Activated T-helper 2 cell treated with anti-CD3 and anti-CD28 coated beads, Interferon-gamma antibody, Interleukin-2, Interleukin-4, amounts not matched to agents 10 μg/mL and 5 μg/mL and 100 μg/mL, durations not matched to agents 14 hours and 24 hours and 36 hours (primary cell): ENCODE data around the gene UBE2R2. TPM values are rescaled to one million over a fixed set of nuclear protein-coding genes. Genes with fewer than 3 reads are reported as not detected.
A peak's percentile ranks its signal among the peaks of the same experiment; 100 is the strongest.
"Not testable (repeated sequence)": the region's sequence is repeated elsewhere in the genome, so short reads cannot be mapped to it uniquely, and the experiment has no call there.

Experiments used
- DNase-seq: peaks from one replicate; pipeline ENCODE4 v3.0.0; 2021; ENCODE audit warnings: low spot score
- H3K27ac Mint-ChIP-seq: one replicate; pipeline ENCODE4 v1.8.0; 2021; ENCODE audit warnings: mixed read lengths
- H3K27me3 Mint-ChIP-seq: one replicate; pipeline ENCODE4 v1.8.0; 2021; ENCODE audit warnings: low read depth, mixed read lengths
- H3K36me3 Mint-ChIP-seq: one replicate; pipeline ENCODE4 v1.8.0; 2021; ENCODE audit warnings: low read depth, mixed read lengths
- H3K4me1 Mint-ChIP-seq: one replicate; pipeline ENCODE4 v1.8.0; 2021; ENCODE audit warnings: low read depth, mixed read lengths
- H3K4me3 Mint-ChIP-seq: one replicate; pipeline ENCODE4 v1.8.0; 2021; ENCODE audit warnings: low read depth, mild to moderate bottlenecking, moderate library complexity, mixed read lengths
- H3K9me3 Mint-ChIP-seq: one replicate; pipeline ENCODE4 v1.8.0; 2021; ENCODE audit warnings: mixed read lengths
- intact Hi-C: fragments of 100-400 bp; cut with micrococcal nuclease; formaldehyde crosslinking; loops from one replicate; pipeline ENCODE4 v1.15.1; 2023
- total RNA-seq: library from RNA; stranded (reverse); gene quantifications from 2 replicates; pipeline ENCODE4 v1.2.3, GENCODE V29; 2022

UBE2R2 gene
- total RNA-seq, 1 donor from 2014 or later: 44.1 TPM

DNA sequence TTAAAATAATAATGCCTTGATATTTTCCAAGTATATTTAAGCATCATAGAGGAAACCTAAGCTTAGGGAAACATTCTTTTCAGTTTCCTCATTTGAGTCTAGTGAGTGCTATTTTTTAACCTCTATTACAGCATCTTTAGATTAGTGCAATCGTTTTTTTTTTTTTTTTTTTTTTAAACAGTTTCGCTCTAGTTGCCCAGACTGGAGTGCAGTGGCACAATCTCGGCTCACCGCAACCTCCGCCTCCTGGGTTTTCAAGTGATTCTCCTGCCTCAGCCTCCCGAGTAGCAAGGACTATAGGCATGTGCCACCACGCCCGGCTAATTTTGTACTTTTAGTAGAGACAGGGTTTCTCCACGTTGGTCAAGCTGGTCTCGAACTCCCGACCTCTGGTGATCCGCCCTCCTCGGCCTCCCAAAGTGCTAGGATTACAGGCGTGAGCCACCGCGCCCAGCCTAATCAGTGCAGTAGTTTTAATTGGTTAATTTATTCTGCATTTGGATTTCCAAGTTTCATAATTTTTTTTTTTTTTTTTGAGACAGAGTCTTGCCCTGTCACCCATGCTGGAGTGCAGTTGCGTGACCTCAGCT is 12.8 kb downstream of the UBE2R2 start:
- DNase-seq, H3K4me1 Mint-ChIP-seq, intact Hi-C loops, H3K27ac Mint-ChIP-seq, H3K9me3 Mint-ChIP-seq, H3K4me3 Mint-ChIP-seq, H3K27me3 Mint-ChIP-seq: not testable (repeated sequence)
- H3K36me3 Mint-ChIP-seq: peaks cover 15% of the 10 kb centered on the region

DNA sequence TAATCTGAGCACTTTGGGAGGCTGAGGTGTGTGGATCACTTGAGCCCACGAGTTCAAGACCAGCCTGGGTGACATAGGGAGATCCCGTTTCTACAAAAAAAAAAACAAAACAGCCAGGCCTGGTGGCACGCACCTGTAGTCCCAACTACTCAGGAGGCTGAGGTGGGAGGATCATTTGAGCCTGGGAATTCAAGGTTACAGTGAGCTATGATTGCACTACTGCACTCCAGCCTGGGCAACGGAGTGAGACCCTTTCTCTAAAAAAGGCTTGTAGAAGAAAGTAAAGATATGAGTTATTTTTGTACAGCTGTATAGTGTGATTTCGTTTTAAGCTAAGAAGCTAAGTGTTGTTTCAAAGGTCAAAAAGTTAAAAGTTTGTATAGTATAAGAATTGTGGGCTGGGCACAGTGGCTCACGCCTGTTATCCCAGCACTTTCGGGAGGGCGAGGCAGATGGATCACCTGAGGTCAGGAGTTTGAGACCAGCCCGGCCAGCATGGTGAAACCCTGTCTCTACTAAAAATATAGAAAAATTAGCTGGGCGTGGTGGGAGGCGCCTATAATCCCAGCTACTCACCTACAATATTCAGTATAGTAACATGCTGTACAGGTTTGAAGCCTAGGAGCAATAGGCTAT is 18.8 kb downstream of the UBE2R2 start:
- peaks cover 13% of the 10 kb centered on the region for H3K4me1 Mint-ChIP-seq
- no peak overlapping the region for H3K4me3 Mint-ChIP-seq
- intact Hi-C loops: no loop called here

DNA sequence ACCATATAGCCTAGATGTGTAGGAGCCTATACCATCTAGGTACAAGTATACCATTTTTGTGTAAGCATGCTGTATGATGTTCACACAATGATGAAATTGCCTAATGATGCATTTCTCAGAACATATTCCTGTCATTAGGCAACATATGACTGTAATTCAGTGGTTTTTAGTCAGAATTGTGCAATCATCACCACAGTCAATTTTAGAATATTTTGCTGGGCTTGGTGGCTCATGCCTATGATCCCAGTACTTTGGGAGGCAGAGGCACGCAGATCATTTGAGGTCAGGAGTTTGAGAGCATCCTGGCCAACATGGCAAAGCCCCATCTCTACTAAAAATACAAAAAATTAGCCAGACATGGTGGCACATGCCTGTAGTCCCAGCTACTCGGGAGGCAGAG is 19.3 kb downstream of the UBE2R2 start:
- H3K27ac Mint-ChIP-seq, H3K4me3 Mint-ChIP-seq, H3K27me3 Mint-ChIP-seq, DNase-seq, H3K9me3 Mint-ChIP-seq, H3K36me3 Mint-ChIP-seq, intact Hi-C loops: not testable (repeated sequence)
- peaks cover 13% of the 10 kb centered on the region for H3K4me1 Mint-ChIP-seq

More for the DNA sequence above, 18.8 kb downstream of the UBE2R2 start:
- Mint-ChIP-seq H3K36me3 (no peaks in the 10 kb centered on the region), H3K27me3 (no peaks in the 10 kb centered on the region), H3K9me3 (no peaks in the 10 kb centered on the region), H3K27ac (peak overlapping the region; percentile 42)
- no peak for DNase-seq

DNA sequence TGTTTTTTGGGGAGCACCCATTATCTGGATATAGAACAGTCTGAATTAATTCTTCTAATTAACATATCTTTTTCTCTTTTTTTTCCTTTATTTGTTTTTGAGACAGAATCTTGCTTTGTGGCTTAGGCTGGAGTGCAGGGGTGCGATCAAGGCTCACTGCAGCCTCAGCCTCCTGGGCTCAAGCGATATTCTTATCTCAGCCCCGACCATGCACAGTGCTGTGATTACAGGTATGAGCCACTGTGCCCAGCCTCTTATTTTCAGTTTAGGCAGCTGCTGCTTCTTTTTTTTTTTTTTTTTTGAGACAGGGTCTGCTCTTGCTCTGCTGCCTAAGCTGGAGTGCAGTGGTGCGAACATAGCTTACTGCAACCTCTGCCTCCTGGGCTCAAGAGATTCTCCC is 20.2 kb downstream of the UBE2R2 start:
- Mint-ChIP-seq H3K36me3 (no peaks in the 10 kb centered on the region), H3K4me1 (peaks cover 13% of the 10 kb centered on the region), H3K27me3 (no peaks in the 10 kb centered on the region), H3K9me3 (no peaks in the 10 kb centered on the region), H3K4me3 (no peak overlapping the region), H3K27ac (no peak overlapping the region)
- DNase-seq: no peak
- intact Hi-C loops: no loop called here

DNA sequence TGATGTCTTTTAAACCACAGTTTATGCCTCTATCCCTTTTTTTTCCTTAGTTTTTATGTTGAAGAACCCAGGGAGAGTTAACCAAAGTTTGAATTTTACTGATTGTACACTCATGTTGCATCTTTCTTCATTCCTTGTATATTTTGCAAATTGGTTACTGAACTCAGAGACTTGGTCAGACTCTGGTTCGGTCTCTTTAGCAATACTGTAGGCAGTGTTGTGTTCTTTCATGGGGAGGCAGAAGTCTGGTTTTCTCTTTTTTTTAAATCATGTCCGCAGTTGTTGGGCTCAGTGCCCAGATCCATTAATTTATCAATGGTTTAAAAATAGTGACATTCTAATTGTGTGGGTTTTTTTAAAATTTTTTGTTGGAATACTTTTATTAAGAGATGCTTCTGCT is 23.4 kb downstream of the UBE2R2 start:
- DNase-seq: no peak
- intact Hi-C loops: no loop called here
- Mint-ChIP-seq H3K4me3 (no peak overlapping the region), H3K36me3 (no peaks in the 10 kb centered on the region), H3K27me3 (no peaks in the 10 kb centered on the region), H3K4me1 (peaks cover 16% of the 10 kb centered on the region), H3K27ac (no peak overlapping the region), H3K9me3 (no peaks in the 10 kb centered on the region)

DNA sequence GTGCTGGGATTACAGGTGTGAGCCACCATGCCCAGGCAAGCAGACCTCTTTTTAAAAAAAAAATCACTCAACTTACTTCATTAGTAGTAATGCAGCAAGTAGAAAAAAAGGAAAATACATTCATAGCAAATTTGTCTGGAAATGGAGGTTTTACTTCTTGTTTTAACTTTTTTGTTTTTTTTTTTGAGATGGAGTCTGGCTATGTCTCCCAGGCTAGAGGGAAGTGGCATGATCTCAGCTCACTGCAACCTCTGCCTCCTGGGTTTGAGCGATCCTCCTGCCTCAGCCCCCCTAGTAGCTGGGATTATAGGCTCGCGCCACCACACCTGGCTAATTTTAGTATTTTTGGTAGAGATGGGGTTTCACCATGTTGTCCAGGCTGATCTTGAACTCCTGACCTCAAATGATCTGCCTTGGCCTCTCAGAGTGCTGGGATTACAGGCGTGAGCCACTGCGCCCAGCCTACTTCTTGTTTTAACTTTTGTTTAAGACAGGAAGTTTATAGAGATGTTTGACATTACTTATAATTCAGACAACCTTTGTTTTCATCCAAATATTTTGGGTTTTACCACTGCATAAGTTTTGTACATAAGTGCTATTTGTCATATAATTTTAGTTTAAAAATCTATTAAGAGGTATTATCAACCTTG is 26.5 kb downstream of the UBE2R2 start:
- intact Hi-C loops: no loop called here
- Mint-ChIP-seq H3K9me3 (no peaks in the 10 kb centered on the region), H3K4me3 (no peak overlapping the region), H3K27ac (no peak overlapping the region), H3K36me3 (peaks cover 4% of the 10 kb centered on the region), H3K27me3 (no peaks in the 10 kb centered on the region), H3K4me1 (peaks cover 16% of the 10 kb centered on the region)
- no peak for DNase-seq

DNA sequence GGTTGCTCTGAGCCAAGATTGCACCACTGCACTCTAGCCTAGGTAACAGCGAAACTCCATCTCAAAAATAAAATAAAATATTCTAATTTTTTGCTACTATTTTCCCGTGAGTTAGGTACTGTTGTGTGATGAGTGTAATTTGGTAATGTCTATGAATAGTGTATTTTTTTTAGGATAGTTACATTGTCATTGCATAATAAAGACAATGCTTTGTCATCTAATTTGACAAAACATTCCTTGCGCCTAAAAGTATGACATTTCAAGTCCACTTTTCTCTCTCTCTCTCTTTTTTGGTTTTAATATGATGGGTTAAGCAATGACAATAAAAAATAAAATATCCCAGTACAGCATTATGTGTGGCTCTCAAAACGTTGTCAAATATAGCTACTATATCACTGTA is 29.3 kb downstream of the UBE2R2 start:
- Mint-ChIP-seq H3K4me1 (peaks cover 14% of the 10 kb centered on the region), H3K36me3 (peaks cover 4% of the 10 kb centered on the region)
- intact Hi-C loops: no loop called here

DNA sequence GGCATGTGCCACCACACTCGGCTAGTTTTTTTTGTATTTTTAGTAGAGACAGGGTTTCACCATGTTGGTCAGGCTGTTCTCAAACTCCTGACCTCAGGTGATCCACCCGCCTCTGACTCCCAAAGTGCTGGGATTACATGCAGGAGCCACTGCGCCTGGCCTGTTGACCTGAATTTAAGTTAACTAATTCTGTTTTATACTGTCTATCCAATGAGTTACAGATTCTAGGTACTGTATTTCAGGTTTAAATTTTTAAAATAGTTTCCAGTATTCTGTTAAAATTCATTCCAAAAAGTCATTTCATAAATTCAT is 30.9 kb downstream of the UBE2R2 start:
- H3K27ac Mint-ChIP-seq, H3K27me3 Mint-ChIP-seq, intact Hi-C loops, DNase-seq, H3K9me3 Mint-ChIP-seq, H3K36me3 Mint-ChIP-seq, H3K4me3 Mint-ChIP-seq: not testable (repeated sequence)
- H3K4me1 Mint-ChIP-seq: peaks cover 12% of the 10 kb centered on the region

More for the DNA sequence above, 29.3 kb downstream of the UBE2R2 start:
- no peak overlapping the region for H3K27ac Mint-ChIP-seq
- H3K27me3 Mint-ChIP-seq: no peaks in the 10 kb centered on the region
- no peaks in the 10 kb centered on the region for H3K9me3 Mint-ChIP-seq
- no peak for DNase-seq
- no peak overlapping the region for H3K4me3 Mint-ChIP-seq

DNA sequence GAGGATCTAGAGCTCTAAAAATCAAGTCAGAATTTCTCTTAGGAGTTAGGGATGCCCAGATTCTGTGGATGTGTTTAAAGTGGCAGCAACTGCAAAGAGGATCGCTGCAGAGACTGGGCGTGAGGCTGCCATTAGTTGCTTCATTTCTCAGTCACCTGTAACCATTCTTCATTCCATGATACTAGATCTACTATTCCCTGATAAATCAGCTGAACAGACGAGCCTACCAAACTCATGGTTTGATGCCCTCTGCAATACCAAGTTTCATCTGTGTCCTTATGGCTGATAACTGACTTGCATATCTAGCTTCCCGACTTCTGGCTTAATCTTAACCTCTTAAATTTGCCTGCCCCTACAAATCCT is 33.3 kb downstream of the UBE2R2 start:
- H3K9me3 Mint-ChIP-seq: no peaks in the 10 kb centered on the region
- H3K4me3 Mint-ChIP-seq: no peak overlapping the region
- no peak overlapping the region for H3K27ac Mint-ChIP-seq
- DNase-seq: no peak
- H3K4me1 Mint-ChIP-seq: peaks cover 15% of the 10 kb centered on the region
- H3K27me3 Mint-ChIP-seq: no peaks in the 10 kb centered on the region
- intact Hi-C loops: loop anchor here (10.0 kb wide), 1 partner anchor 65 kb away; no protein-coding TSS in a partner anchor
- peaks cover 15% of the 10 kb centered on the region for H3K36me3 Mint-ChIP-seq

DNA sequence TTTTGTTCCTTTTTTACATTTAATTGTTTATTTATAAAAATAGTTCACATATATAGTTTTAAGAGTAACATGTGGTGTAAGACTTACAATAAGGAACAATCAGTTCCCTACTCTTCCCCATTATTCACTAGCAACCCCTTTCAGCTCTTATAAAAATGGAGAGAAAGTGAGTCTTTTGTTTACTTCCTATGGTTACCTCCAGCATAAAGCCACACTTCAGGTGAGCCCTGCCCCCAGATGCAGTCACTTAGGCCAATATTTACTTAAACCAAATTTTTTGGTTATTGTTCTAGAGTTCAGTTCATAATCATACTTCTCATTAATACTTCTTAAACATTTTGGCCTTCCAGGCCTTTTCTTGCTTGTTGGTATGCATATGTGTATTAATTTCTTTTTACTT is 33.7 kb downstream of the UBE2R2 start:
- no peak overlapping the region for H3K4me3 Mint-ChIP-seq
- no peaks in the 10 kb centered on the region for H3K9me3 Mint-ChIP-seq
- intact Hi-C loops: loop anchor here (10.0 kb wide), 1 partner anchor 66 kb away; no protein-coding TSS in a partner anchor
- no peak for DNase-seq
- H3K36me3 Mint-ChIP-seq: peaks cover 15% of the 10 kb centered on the region
- peak overlapping the region; percentile 21 for H3K27ac Mint-ChIP-seq
- H3K27me3 Mint-ChIP-seq: no peaks in the 10 kb centered on the region
- H3K4me1 Mint-ChIP-seq: peaks cover 17% of the 10 kb centered on the region

DNA sequence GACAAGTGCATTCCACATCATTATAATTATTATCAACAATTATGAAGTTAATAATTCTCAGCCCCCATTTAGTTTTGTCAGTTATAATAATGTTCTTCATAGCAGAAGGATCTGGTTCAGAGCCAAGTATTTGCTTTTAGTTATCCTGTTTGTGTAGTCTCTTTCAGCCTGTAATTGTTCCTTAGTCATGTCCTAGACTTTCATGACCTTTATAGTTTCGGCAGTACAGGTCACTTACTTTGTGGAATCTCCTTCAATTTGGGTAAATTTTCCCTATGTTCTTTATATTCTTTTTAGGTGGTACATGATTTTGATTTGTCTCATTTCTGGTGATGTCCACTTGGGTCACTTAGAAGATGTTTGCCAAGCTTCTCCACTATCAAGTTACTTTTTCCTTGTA is 34.3 kb downstream of the UBE2R2 start:
- intact Hi-C loops: loop anchor here (10.0 kb wide), 1 partner anchor 66 kb away; no protein-coding TSS in a partner anchor
- no peaks in the 10 kb centered on the region for H3K27me3 Mint-ChIP-seq
- no peak for DNase-seq
- H3K9me3 Mint-ChIP-seq: no peaks in the 10 kb centered on the region
- H3K4me3 Mint-ChIP-seq: no peak overlapping the region
- H3K27ac Mint-ChIP-seq: no peak overlapping the region
- H3K4me1 Mint-ChIP-seq: peaks cover 15% of the 10 kb centered on the region
- peaks cover 14% of the 10 kb centered on the region for H3K36me3 Mint-ChIP-seq

DNA sequence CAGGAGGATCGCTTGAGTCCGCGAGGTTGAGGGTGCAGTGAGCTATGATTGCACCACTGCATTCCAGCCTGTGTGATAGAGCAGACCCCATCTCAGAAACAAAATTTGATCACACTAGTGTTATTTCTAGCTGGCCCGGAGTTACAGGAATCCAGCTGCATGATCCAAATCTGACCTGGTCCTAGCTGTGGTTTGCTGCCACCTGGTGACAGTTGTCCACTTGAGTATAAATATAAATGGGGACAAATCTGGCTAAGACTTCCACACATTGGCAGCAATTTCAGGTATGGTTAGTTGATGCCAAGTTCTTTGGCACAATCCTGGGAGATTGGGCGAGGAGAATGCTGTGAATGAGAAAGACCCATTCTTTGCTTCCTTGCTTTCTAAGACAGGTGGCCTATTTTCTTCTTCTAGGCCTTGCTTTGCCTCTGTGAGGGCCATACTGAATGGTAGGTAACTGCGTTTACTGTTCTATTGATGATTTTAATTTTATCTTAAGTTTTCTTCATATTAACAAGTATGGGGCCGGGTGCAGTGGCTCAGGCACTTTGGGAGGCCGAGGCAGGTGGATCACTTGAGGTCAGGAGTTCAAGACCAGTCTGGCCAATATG is 35.4 kb downstream of the UBE2R2 start:
- intact Hi-C loops: loop anchor here (1.0 to 10.0 kb wide), 2 partner anchors 39 to 68 kb away; no protein-coding TSS in a partner anchor
- H3K4me1 Mint-ChIP-seq: peaks cover 12% of the 10 kb centered on the region
- H3K9me3 Mint-ChIP-seq: no peaks in the 10 kb centered on the region
- DNase-seq: no peak
- no peak overlapping the region for H3K27ac Mint-ChIP-seq
- H3K4me3 Mint-ChIP-seq: no peak overlapping the region
- peaks cover 14% of the 10 kb centered on the region for H3K36me3 Mint-ChIP-seq
- no peaks in the 10 kb centered on the region for H3K27me3 Mint-ChIP-seq

DNA sequence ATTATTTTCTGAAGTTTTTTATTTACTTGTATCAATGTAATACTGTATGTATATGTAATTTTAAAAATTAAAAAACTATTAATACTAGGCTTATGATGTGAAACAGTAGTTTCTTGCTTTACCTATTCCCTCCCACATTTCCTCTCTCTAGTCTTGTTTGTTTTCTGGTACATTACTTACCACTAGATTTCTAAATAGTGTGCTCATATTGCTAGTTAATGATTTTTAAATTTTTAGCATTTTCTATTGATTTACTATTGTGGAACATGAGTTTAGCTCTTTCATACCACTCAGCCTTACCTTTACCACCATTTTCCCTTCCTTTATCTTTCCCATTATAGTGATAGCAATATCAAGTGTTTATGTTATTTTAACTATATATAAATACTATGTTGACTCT is 39.3 kb downstream of the UBE2R2 start:
- H3K36me3 Mint-ChIP-seq: peaks cover 19% of the 10 kb centered on the region
- peaks cover 13% of the 10 kb centered on the region for H3K4me1 Mint-ChIP-seq
- H3K27me3 Mint-ChIP-seq: no peaks in the 10 kb centered on the region
- no peaks in the 10 kb centered on the region for H3K9me3 Mint-ChIP-seq
- intact Hi-C loops: loop anchor here (10.0 kb wide), 1 partner anchor 71 kb away; no protein-coding TSS in a partner anchor
- H3K27ac Mint-ChIP-seq: no peak overlapping the region
- DNase-seq: no peak
- no peak overlapping the region for H3K4me3 Mint-ChIP-seq
